Pancreas (tissue), 10 donors: ENCODE results near the gene SCAMP1. TPM values are rescaled to one million over a fixed set of nuclear protein-coding genes. Genes with fewer than 3 reads are reported as not detected.
"Not testable (repeated sequence)": the region's sequence is repeated elsewhere in the genome, so short reads cannot be mapped to it uniquely, and the experiment has no call there.

Experiments
- ATAC-seq, 4 donors: fragments of 200-7000 bp; cut with Tn5 transposase; one replicate each; pipeline versions ENCODE4 v1.8.0 to v1.9.1; 2020; ENCODE audit warnings: mild to moderate bottlenecking in 4 of 4, moderate library complexity in 4 of 4
- DNase-seq, 6 donors: peaks; one replicate each; pipeline ENCODE4 v3.0.0-alpha.2; 2020
- FAIRE-seq: peaks from 2 replicates; lab custom pipeline; 2012; peaks lifted over from hg19 to GRCh38; lab: Jason Lieb, UNC
- H3K27ac ChIP-seq, 4 donors: fragments of 200-600 bp; sonication (generic); 1 replicate in 3 of 4; 2 replicates in 1 of 4; pipeline versions ENCODE4 v1.5.0 to v1.8.0; 2020
- H3K27me3 ChIP-seq, 4 donors: fragments of 200-600 bp; one replicate each; pipeline ENCODE4 v1.8.0; 2021
- H3K36me3 ChIP-seq, 3 donors: fragments of 200-600 bp; sonication (generic) in 1 of 3; one replicate each; pipeline versions ENCODE4 v1.5.0 to v1.8.0; 2020 to 2021
- H3K4me1 ChIP-seq, 3 donors: fragments of 200-600 bp; one replicate each; pipeline ENCODE4 v1.8.0; 2021
- H3K4me3 ChIP-seq, 4 donors: fragments of 200-600 bp; sonication (generic) in 2 of 4; one replicate each; pipeline versions ENCODE4 v1.5.0 to v1.8.0; 2020 to 2021
- H3K9me3 ChIP-seq, 4 donors: fragments of 200-600 bp; one replicate each; pipeline ENCODE4 v1.8.0; 2021
- WGBS, 2 donors: extraction: QIAGEN DNeasy Blood & Tissue Kit; methylation state at CpG; one replicate each; pipeline ENCODE4 v1.1.7; 2013; 5-methylcytosine and 5-hydroxymethylcytosine counted together
- intact Hi-C, 3 donors: fragments of 100-400 bp; cut with DNase I; formaldehyde crosslinking; loops; one replicate each; pipeline versions ENCODE4 v1.11.1 to v1.14.2; 2022
- polyA plus RNA-seq, 2 donors: library from polyadenylated mRNA; stranded (reverse); fragments of 200-250 nt; gene quantifications; one replicate each; pipeline ENCODE4 v1.2.3, GENCODE V29; 2013
- total RNA-seq, 6 donors: library from RNA; stranded (reverse); fragmentation: NEBNext Ultra II Directional in 4 of 6; extraction: Animal tissue kit (Norgen Biotek cat#: 25700) in 4 of 6; gene quantifications; one replicate each; pipeline versions ENCODE4 v1.2.1 to v1.2.4, GENCODE V29; 2021 to 2023
- TF ChIP-seq, protein P1 (sequence below), 4 donors: fragments of 200-600 bp; sonication (generic) in 3 of 4; IDR thresholded peaks; one replicate each; pipeline versions ENCODE4 v1.5.0 to v1.8.0; 2021; ENCODE audit warnings: antibody characterized with exemption in 4 of 4
- donor health status: healthy with polysubstance abuse.
- donor health status: DM: no; HTN: no; CAD: no; lungs with moderate emphysema.
- donor health status: DM: no; HTN: no; CAD: no.
- donor health status: control.
- donor health status: control.
- donor health status: Bipolar disorder and iron deficiency.
- donor health status: DM: yes; HTN: yes; CAD: no.
- donor health status: DM: no; HTN: no; CAD: no.
- donor health status: DM: no; HTN: no; CAD: no.
- donor health status: DM: yes; HTN: yes; CAD: no.

SCAMP1 gene
- total and polyA plus RNA-seq, 8 donors = 4.4 to 29.9 (median 20.4) TPM

DNA sequence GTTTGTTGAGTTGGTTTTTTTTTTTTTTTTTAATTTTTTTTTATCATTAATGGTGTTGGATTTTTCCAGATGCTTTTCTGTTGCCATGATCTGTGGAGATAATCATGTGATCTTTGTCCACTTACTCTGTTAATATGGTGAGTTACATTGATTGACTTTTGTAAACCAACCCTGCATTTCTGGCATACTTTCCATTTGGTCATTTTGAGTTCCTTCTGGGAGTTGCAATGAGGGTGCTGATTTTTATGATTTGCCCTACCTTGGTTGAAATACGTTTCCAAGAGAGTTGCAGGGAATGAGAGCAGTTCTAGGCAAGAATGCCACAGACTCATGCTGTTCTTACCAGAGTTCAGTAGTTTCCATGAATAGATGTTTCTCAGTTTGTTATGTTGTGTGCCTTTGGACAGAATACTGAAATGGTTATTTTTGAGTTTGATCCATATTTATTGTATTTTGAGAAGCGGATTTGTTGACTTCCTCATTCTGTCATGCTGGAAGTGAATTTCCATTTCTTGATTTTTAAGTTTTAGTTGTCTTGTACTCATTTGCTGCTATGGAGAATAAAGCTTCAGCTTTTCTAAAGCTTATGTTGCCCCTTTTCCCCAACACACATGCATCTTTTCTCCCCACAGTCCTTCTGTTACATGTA is 69.0 kb downstream of the SCAMP1 start:
- WGBS, 2 donors = 89 to 90% methylated on average over 2 of the region's 2 CpGs
- FAIRE-seq = no peak
- TF ChIP-seq, protein P1, sequence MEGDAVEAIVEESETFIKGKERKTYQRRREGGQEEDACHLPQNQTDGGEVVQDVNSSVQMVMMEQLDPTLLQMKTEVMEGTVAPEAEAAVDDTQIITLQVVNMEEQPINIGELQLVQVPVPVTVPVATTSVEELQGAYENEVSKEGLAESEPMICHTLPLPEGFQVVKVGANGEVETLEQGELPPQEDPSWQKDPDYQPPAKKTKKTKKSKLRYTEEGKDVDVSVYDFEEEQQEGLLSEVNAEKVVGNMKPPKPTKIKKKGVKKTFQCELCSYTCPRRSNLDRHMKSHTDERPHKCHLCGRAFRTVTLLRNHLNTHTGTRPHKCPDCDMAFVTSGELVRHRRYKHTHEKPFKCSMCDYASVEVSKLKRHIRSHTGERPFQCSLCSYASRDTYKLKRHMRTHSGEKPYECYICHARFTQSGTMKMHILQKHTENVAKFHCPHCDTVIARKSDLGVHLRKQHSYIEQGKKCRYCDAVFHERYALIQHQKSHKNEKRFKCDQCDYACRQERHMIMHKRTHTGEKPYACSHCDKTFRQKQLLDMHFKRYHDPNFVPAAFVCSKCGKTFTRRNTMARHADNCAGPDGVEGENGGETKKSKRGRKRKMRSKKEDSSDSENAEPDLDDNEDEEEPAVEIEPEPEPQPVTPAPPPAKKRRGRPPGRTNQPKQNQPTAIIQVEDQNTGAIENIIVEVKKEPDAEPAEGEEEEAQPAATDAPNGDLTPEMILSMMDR (IDR thresholded peaks at IDR 0.05) = no peak

DNA sequence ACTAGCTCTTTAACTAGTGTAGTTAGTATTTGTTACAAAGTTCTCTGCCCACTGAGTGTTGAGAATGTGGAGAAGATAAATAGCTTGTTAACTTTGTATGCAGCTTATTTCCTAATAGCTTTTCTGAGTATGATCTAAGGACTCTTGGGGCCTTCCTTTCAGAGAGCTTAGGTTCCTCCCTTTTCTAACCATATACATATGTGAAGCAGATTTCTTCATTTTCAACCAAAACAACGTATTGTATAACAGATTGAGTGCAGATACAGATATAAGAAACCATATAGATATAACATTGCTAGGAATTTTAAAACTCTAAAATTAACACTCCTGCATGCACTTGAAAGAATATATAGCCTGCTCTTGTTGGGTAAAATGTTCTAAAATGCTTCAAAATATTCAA is 70.4 kb downstream of the SCAMP1 start:
- no peak for FAIRE-seq
- DNase-seq = no peak
- H3K4me3 ChIP-seq = no peak overlapping the region
- ATAC-seq = no peak
- no peaks in the 10 kb centered on the region for H3K9me3 ChIP-seq
- intact Hi-C loops = no loop called here
- no peak overlapping the region for H3K27ac ChIP-seq
- H3K27me3 ChIP-seq = no peaks in the 10 kb centered on the region
- WGBS, 2 donors = 82 to 95% methylated on average over 1 of the region's 1 CpG
- TF ChIP-seq, protein P1 (IDR thresholded peaks at IDR 0.05) = no peak
- H3K4me1 ChIP-seq = no peaks in the 10 kb centered on the region
- no peaks in the 10 kb centered on the region for H3K36me3 ChIP-seq

More for the DNA sequence above, 69.0 kb downstream of the SCAMP1 start:
- Histone ChIP-seq H3K27me3 (no peaks in the 10 kb centered on the region), H3K4me1 (no peaks in the 10 kb centered on the region), H3K9me3 (no peaks in the 10 kb centered on the region), H3K4me3 (no peak overlapping the region), H3K36me3 (no peaks in the 10 kb centered on the region), H3K27ac (no peak overlapping the region)
- no peak for ATAC-seq
- intact Hi-C loops = no loop called here
- DNase-seq = no peak

DNA sequence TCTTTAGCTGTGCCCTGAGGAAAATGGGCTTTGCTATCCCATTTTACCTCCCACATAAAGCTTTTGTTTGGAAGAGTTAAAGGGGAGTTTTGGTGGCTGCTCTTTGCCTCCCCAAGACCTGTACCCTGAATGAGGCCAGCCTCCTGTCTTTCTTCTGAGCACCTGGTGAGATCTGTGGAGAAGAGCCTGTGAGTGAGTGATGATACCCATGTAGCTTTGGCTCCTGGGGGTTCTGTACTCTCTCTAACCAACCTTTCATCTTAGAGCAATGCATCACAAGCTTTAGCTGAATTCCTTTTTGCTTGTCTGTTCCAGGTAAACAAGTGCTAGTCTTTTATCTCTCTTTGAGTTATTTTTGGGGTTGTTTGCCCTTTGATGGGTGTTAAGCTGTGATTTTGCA is 73.6 kb downstream of the SCAMP1 start:
- ATAC-seq (no peak), FAIRE-seq (no peak), DNase-seq (no peak)
- TF ChIP-seq, protein P1 (IDR thresholded peaks at IDR 0.05) = no peak
- Histone ChIP-seq H3K9me3 (no peaks in the 10 kb centered on the region), H3K4me3 (no peak overlapping the region), H3K27me3 (no peaks in the 10 kb centered on the region), H3K4me1 (no peaks in the 10 kb centered on the region), H3K36me3 (no peaks in the 10 kb centered on the region), H3K27ac (no peak overlapping the region)
- intact Hi-C loops = no loop called here

DNA sequence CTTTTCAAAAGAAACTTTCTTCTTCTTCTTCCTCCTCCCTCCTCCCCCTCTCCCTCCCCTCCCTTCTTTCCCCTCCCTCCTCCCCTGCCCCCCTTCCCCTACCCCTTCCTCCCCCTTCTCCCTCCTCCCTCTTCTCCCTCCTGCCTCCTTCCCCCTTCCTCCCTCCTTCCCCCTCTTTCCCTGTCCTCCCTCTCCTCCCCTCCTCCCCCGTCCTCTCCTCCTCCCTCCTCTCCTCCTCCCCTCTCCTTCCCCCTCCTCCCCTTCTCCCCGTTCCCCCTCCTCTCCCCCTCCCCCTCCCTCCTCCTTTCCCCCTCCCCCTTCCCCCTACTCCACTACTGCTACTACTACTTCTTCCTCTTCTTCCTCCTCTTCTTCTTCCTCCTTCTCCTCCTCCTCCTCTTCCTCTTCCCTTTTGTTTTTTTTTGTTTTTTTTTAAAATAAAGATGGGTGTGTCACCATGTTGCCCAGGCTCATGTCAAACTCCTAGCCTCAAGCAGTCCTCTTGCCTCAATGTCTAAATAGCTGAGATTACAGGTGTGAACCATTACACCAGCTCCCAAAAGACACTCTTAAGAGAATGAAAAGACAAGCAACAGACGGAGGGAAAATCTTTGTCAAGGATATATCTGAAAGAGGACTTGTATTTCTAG is 87.5 kb downstream of the SCAMP1 start:
- Histone ChIP-seq H3K27ac (no peak overlapping the region), H3K9me3 (no peaks in the 10 kb centered on the region), H3K27me3 (no peaks in the 10 kb centered on the region), H3K4me1 (no peaks in the 10 kb centered on the region), H3K36me3 (no peaks in the 10 kb centered on the region), H3K4me3 (no peak overlapping the region)
- intact Hi-C loops = no loop called here
- no peak for DNase-seq
- 87 to 93% methylated on average over 3 of the region's 3 CpGs for WGBS, 2 donors
- no peak for FAIRE-seq
- no peak for ATAC-seq
- TF ChIP-seq, protein P1 (IDR thresholded peaks at IDR 0.05) = no peak

DNA sequence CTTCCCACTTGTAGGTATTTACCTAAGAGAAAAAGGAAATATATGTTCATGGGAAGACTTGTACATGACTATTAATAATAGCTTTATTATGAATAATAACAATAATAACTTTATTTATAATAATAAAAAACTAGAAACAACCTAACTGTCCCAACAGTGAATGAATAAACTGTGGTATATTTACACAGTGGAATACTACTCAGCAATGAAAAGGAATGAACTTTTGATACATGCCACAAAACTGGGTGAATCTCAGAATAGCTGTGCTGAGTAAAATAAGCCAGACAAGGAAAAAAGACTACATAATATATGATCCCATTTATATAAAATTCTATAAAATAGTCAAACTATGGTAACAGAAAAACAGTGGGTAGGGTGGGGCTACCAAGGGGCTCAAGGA is 88.7 kb downstream of the SCAMP1 start:
- Histone ChIP-seq H3K36me3 (no peaks in the 10 kb centered on the region), H3K9me3 (no peaks in the 10 kb centered on the region), H3K27ac (no peak overlapping the region), H3K4me1 (no peaks in the 10 kb centered on the region), H3K27me3 (no peaks in the 10 kb centered on the region), H3K4me3 (no peak overlapping the region)
- intact Hi-C loops = no loop called here
- TF ChIP-seq, protein P1 (IDR thresholded peaks at IDR 0.05) = no peak
- ATAC-seq (no peak), FAIRE-seq (no peak), DNase-seq (no peak)

DNA sequence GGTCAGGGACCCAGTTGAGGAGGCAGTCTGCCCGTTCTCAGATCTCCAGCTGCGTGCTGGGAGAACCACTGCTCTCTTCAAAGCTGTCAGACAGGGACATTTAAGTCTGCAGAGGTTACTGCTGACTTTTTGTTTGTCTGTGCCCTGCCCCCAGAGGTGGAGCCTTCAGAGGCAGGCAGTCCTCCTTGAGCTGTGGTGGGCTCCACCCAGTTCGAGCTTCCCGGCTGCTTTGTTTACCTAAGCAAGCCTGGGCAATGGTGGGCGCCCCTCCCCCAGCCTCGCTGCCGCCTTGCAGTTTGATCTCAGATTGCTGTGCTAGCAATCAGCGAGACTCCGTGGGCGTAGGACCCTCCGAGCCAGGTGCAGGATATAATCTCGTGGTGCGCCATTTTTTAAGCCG is 97.1 kb downstream of the SCAMP1 start:
- WGBS, 2 donors = 81 to 86% methylated on average over 9 to 14 of the region's 14 CpGs
- intact Hi-C loops, ATAC-seq, H3K27ac ChIP-seq, H3K4me3 ChIP-seq, H3K9me3 ChIP-seq, DNase-seq, H3K4me1 ChIP-seq, H3K36me3 ChIP-seq, FAIRE-seq, H3K27me3 ChIP-seq: not testable (repeated sequence)
